Calu3 (cell line): ENCODE results near the gene SERPINB8. TPM values are rescaled to one million over a fixed set of nuclear protein-coding genes. Genes with fewer than 3 reads are reported as not detected.

Experiments
- BruUV-seq: library from RNA; stranded (reverse); fragments of 400-500 nt; replicated peaks from 2 replicates; lab custom pipeline; 2021; lab: Mats Ljungman, UMichigan
- CTCF ChIA-PET: fragments of 300-600 bp; sonication (Branson Sonifier 250); formaldehyde crosslinking; loops from one replicate; lab custom pipeline; 2022; ENCODE audit warnings: antibody characterized with exemption; lab: Charles Lee
- DNase-seq: peaks from one replicate; pipeline ENCODE4 v3.0.0; 2022
- H3K27ac Mint-ChIP-seq: one replicate; pipeline ENCODE4 v1.8.0; 2022; ENCODE audit warnings: mixed read lengths; ENCODE audit not compliant: unreplicated experiment
- H3K27me3 Mint-ChIP-seq: one replicate; pipeline ENCODE4 v1.8.0; 2022; ENCODE audit warnings: mixed read lengths; ENCODE audit not compliant: unreplicated experiment
- H3K36me3 Mint-ChIP-seq: one replicate; pipeline ENCODE4 v1.8.0; 2022; ENCODE audit warnings: mild to moderate bottlenecking, moderate library complexity, mixed read lengths; ENCODE audit not compliant: insufficient read depth, unreplicated experiment
- H3K4me1 Mint-ChIP-seq: one replicate; pipeline ENCODE4 v1.8.0; 2022; ENCODE audit warnings: mild to moderate bottlenecking, low read depth, mixed read lengths; ENCODE audit not compliant: unreplicated experiment
- H3K4me3 Mint-ChIP-seq: one replicate; pipeline ENCODE4 v1.8.0; 2022; ENCODE audit warnings: mild to moderate bottlenecking, low read depth, moderate library complexity, mixed read lengths; ENCODE audit not compliant: unreplicated experiment
- H3K9me3 Mint-ChIP-seq: one replicate; pipeline ENCODE4 v1.8.0; 2022; ENCODE audit warnings: low read depth, mixed read lengths; ENCODE audit not compliant: unreplicated experiment
- intact Hi-C: fragments of 100-400 bp; cut with micrococcal nuclease; formaldehyde crosslinking; loops from one replicate; pipeline ENCODE4 v1.10.0; 2022; ENCODE audit not compliant: unreplicated experiment
- total RNA-seq: library from RNA; stranded (reverse); gene quantifications from 2 replicates; pipeline ENCODE4 v1.2.3, GENCODE V29; 2022
- TF ChIP-seq, protein P1 (sequence below): fragments of 200-600 bp; IDR thresholded peaks from one replicate; pipeline ENCODE4 v1.8.0; 2022; ENCODE audit warnings: antibody characterized with exemption; ENCODE audit not compliant: unreplicated experiment

Gene SERPINB8
- total RNA-seq, 1 experiment from 2014 or later = 30.9 TPM

DNA sequence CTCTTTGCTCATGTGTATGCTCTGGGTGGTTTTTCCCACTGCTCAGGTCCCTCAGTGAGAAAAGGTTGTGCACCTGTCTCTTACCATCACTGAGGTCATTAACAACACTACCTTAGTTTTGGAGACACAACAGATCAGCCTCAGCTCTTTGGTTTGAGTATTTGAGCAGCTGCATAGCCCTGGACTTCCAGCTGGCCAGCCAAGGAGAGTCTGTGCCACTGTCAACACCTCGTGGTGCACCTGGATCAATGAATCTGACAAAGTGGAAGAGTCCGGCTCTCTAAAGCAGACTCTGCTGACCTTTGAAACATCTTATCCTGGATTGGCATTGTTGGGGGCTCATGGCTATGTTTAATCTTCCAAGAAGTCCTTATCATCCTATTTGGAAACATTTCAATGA, 30.0 kb downstream of the SERPINB8 start:
- intact Hi-C loops = no loop called here
- peaks cover 11% of the 10 kb centered on the region for H3K9me3 Mint-ChIP-seq
- no TSS peak for BruUV-seq
- CTCF ChIA-PET = no interaction called here
- no peak for DNase-seq
- no peaks in the 10 kb centered on the region for H3K4me1 Mint-ChIP-seq
- H3K4me3 Mint-ChIP-seq = no peak overlapping the region
- no peak overlapping the region for H3K27ac Mint-ChIP-seq
- H3K36me3 Mint-ChIP-seq = no peaks in the 10 kb centered on the region
- TF ChIP-seq, protein P1, sequence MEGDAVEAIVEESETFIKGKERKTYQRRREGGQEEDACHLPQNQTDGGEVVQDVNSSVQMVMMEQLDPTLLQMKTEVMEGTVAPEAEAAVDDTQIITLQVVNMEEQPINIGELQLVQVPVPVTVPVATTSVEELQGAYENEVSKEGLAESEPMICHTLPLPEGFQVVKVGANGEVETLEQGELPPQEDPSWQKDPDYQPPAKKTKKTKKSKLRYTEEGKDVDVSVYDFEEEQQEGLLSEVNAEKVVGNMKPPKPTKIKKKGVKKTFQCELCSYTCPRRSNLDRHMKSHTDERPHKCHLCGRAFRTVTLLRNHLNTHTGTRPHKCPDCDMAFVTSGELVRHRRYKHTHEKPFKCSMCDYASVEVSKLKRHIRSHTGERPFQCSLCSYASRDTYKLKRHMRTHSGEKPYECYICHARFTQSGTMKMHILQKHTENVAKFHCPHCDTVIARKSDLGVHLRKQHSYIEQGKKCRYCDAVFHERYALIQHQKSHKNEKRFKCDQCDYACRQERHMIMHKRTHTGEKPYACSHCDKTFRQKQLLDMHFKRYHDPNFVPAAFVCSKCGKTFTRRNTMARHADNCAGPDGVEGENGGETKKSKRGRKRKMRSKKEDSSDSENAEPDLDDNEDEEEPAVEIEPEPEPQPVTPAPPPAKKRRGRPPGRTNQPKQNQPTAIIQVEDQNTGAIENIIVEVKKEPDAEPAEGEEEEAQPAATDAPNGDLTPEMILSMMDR = no peak
- no peaks in the 10 kb centered on the region for H3K27me3 Mint-ChIP-seq

DNA sequence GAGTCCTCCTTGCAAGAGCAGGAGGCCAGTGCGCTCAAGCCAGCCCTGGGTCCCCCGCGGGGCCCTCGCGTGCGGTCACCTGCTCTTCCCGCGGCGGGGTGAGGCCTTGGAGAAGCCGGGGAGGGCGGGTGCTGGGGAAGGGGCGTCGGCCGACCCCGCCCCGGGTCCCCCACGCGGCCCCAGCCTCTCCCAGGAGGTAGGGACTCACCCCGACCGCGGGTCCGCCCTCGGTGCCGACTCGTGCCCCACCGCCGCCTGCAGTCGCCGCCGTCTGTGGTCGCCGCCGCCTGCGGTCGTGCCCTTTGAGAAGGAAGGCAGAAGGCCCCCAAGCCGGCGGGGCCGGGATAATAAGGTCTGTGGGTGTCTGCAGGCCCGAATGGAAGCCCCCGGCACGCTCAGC, 32.7 kb downstream of the SERPINB8 start:
- intact Hi-C loops = no loop called here
- H3K27me3 Mint-ChIP-seq = no peaks in the 10 kb centered on the region
- CTCF ChIA-PET = no interaction called here
- no peaks in the 10 kb centered on the region for H3K4me1 Mint-ChIP-seq
- TF ChIP-seq, protein P1 = no peak
- H3K4me3 Mint-ChIP-seq = no peak overlapping the region
- DNase-seq = no peak
- peaks cover 8% of the 10 kb centered on the region for H3K9me3 Mint-ChIP-seq
- no TSS peak for BruUV-seq
- no peak overlapping the region for H3K27ac Mint-ChIP-seq
- H3K36me3 Mint-ChIP-seq = no peaks in the 10 kb centered on the region

DNA sequence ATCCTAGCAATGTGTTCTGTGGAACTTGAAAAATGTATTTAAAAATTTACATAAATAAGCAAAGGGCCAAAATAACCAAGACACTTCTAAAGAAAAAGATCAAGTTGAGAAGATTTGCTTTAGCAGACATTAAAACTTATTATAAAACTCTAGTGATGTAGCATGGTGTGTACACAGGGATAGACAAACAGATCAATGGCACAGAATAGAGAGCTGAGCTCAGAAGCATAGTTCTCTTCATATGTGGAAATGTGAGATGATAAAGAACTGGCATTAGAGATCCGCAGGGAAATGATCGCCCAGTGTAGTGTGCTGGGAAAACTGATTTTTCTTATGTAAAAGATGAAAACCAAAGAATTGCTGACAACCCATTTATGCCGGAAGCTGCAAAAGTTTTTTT, 39.4 kb downstream of the SERPINB8 start:
- no peak overlapping the region for H3K27ac Mint-ChIP-seq
- no TSS peak for BruUV-seq
- CTCF ChIA-PET = no interaction called here
- TF ChIP-seq, protein P1 = no peak
- H3K4me3 Mint-ChIP-seq = no peak overlapping the region
- no peak for DNase-seq
- no peaks in the 10 kb centered on the region for H3K36me3 Mint-ChIP-seq
- H3K9me3 Mint-ChIP-seq = no peaks in the 10 kb centered on the region
- no peaks in the 10 kb centered on the region for H3K27me3 Mint-ChIP-seq
- H3K4me1 Mint-ChIP-seq = no peaks in the 10 kb centered on the region
- intact Hi-C loops = no loop called here

DNA sequence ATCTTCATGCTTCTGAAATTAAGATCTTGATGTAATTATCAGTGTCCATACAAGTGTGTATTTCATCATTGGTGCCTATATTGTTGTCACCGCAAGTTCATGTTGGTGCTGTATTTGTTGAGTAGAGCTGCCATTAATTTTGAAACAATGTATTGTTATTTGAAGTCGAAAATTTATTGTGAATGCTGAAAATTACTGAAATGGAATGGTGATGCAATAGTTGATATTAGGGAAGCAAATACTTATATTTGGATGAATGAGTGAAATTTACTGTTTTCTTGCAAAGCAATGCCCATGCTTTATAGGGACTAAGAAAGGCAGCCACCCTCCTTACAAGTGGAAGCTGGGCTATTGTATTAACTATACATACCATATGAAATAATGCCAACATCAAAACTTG, 41.6 kb downstream of the SERPINB8 start:
- no peak for DNase-seq
- no TSS peak for BruUV-seq
- Mint-ChIP-seq H3K27me3 (no peaks in the 10 kb centered on the region), H3K27ac (no peak overlapping the region), H3K4me3 (no peak overlapping the region), H3K4me1 (no peaks in the 10 kb centered on the region), H3K9me3 (no peaks in the 10 kb centered on the region), H3K36me3 (no peaks in the 10 kb centered on the region)
- TF ChIP-seq, protein P1 = no peak
- CTCF ChIA-PET = no interaction called here
- intact Hi-C loops = no loop called here
